Heart right ventricle (tissue), 16 donors: Measurements from ENCODE around the gene MVB12B. TPM values are rescaled to one million over a fixed set of nuclear protein-coding genes. Genes with fewer than 3 reads are reported as not detected.

ENCODE experiments used
- ATAC-seq, 8 donors: fragments of 200-7000 bp; cut with Tn5 transposase; one replicate each; pipeline ENCODE4 v1.9.1; 2020; ENCODE audit warnings: mild to moderate bottlenecking in 8 of 8, moderate library complexity in 8 of 8, moderate number of reproducible peaks in 1 of 8
- DNase-seq, 2 donors: peaks; one replicate each; pipeline ENCODE4 v3.0.0-alpha.2; 2020
- H3K27ac ChIP-seq, 10 donors: fragments of 200-600 bp; sonication (generic) in 2 of 10; one replicate each; pipeline versions ENCODE4 v1.5.0 to v1.8.0; 2020 to 2022; ENCODE audit warnings: mild to moderate bottlenecking in 3 of 10
- H3K27me3 ChIP-seq, 7 donors: fragments of 200-600 bp; one replicate each; pipeline ENCODE4 v1.8.0; 2021 to 2022; ENCODE audit warnings: mild to moderate bottlenecking in 2 of 7
- H3K36me3 ChIP-seq, 9 donors: fragments of 200-600 bp; sonication (generic) in 1 of 9; one replicate each; pipeline versions ENCODE4 v1.5.0 to v1.8.0; 2020 to 2022; ENCODE audit warnings: mild to moderate bottlenecking in 2 of 9
- H3K4me1 ChIP-seq, 9 donors: fragments of 200-600 bp; sonication (generic) in 1 of 9; one replicate each; pipeline versions ENCODE4 v1.5.0 to v1.8.0; 2020 to 2022; ENCODE audit warnings: mild to moderate bottlenecking in 4 of 9
- H3K4me3 ChIP-seq, 10 donors: fragments of 200-600 bp; sonication (generic) in 2 of 10; one replicate each; pipeline versions ENCODE4 v1.5.0 to v1.8.0; 2020 to 2022; ENCODE audit warnings: mild to moderate bottlenecking in 7 of 10, moderate library complexity in 2 of 10
- H3K9me3 ChIP-seq, 11 donors: fragments of 200-600 bp in 10 of 11; sonication (generic) in 2 of 11; one replicate each; pipeline versions ENCODE4 v1.5.0 to v1.8.0; 2013 to 2022; ENCODE audit warnings: mild to moderate bottlenecking in 2 of 11, control low read depth in 1 of 11, moderate library complexity in 1 of 11
- CTCF ChIP-seq, 9 donors: fragments of 200-600 bp; sonication (generic) in 2 of 9; IDR thresholded peaks; one replicate each; pipeline versions ENCODE4 v1.5.0 to v1.8.0; 2021 to 2022; ENCODE audit warnings: antibody characterized with exemption in 9 of 9, mild to moderate bottlenecking in 5 of 9, moderate library complexity in 1 of 9
- WGBS, 2 donors: extraction: QIAGEN DNeasy Blood & Tissue Kit; methylation state at CpG; one replicate each; pipeline ENCODE4 v1.1.7; 2013; ENCODE audit warnings: inconsistent platforms in 1 of 2; 5-methylcytosine and 5-hydroxymethylcytosine counted together
- intact Hi-C, 10 donors: fragments of 100-400 bp; cut with DNase I; formaldehyde crosslinking; loops; one replicate each; pipeline versions ENCODE4 v1.11.1 to v1.14.2; 2022
- polyA plus RNA-seq, 2 donors: library from polyadenylated mRNA; stranded (reverse); fragments of 200-250 nt; gene quantifications; one replicate each; pipeline ENCODE4 v1.2.3, GENCODE V29; 2013
- total RNA-seq, 10 donors: library from RNA; stranded (reverse); fragmentation: NEBNext Ultra II Directional in 3 of 10; extraction: Animal tissue kit (Norgen Biotek cat#: 25700) in 3 of 10; gene quantifications; one replicate each; pipeline versions ENCODE4 v1.2.1 to v1.2.4, GENCODE V29; 2021 to 2023
- donor health status: Arrhythmogenic right ventricular cardiomyopathy.
- donor health status: ischemic (EF 13 %, LVEDD 7.1; RV severe dilation, severe dysfunction).
- donor health status: healthy with polysubstance abuse.
- donor health status: DM: no; HTN: yes; CAD: no.
- donor health status: DM: no; HTN: no; CAD: no.
- donor health status: ischemic (EF 25% LVEDD 6.9; RV normal size, moderate dysfunction).
- donor health status: ischemic (EF 25% LVEDD 5.7; RV mildly dilated, moderate dysfunction).
- donor health status: healthy.
- donor health status: DM: yes; HTN: yes; CAD: no.
- donor health status: Ischemic cardiomyopathy.
- donor health status: ischemic (EF 35%, LVEDD 5.7; RV mildly dilated, moderate dysfunction).
- donor health status: nonischemic (EF 11% LVEDD 7.7; RV severe dilation, severe dysfunction).
- donor health status: DM: yes; HTN: yes; CAD: no.
- donor health status: PGD.
- donor health status: ischemic (EF 29% LVEDD 5.4; RV normal size, mild dysfunction).
- donor health status: nonischemic (EF 23%, LVEDD 6.1; RV moderate dilation, normal function).

The MVB12B gene
- total and polyA plus RNA-seq, 12 donors: 2.8 to 16.5 (median 10.6) TPM

DNA sequence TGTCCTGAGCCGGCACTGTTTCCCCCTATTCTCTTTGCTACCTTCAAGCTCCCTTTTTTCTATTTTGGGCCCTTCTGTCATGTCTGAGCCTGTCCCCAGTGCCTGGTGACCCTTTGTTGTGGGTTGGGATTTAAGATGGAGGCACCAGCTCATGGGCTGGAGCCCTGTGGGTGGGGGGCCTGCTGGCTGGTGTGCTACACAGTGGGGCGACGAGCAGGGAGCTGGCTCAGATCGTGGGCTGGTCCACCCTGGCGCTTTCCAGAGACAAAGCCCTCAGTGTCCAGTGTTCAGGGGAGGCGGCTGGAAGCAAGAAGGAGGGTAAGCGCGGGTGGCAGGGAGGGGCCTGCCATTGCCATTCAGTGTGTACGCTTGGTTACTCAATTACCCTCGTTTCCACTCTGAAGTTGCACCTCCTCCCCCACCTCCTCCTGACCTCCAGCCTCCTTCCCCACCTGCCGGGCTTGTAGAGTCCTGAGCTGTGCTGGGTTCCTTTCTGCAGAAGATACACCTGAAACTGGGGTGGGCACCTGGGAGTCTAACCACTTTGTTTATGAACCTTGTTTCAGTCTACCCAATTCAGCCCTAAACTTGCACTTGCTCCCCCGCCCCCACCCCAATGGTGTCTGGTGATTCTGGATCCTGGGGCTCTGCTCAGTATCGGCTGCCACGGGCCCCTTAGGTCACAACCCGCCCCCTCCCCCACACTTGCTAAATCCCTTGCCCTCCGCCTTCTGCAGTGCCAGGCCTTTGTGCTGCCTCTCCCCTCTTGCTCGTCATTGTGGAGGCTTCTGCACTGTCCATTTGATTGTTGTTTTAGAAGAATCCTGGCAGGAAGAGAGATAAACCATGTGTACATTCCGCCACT, 49.9 kb downstream of the MVB12B start:
- DNase-seq (no peak), ATAC-seq (peak in 3 of 8 donors; percentile 14 to 24 (median 21))
- peak overlapping the region in 3 of 10 donors; percentile 1 to 77 (median 9) for H3K27ac ChIP-seq
- H3K27me3 ChIP-seq: no peaks in the 10 kb centered on the region
- H3K4me1 ChIP-seq: peaks cover 7 to 59% (median 24%) of the 10 kb centered on the region in 9 donors
- TF ChIP-seq CTCF (IDR thresholded peaks at IDR 0.05): no peak
- intact Hi-C loops: no loop called here
- 81 to 82% methylated on average over 18 of the region's 18 CpGs for WGBS, 2 donors
- H3K9me3 ChIP-seq: no peaks in the 10 kb centered on the region
- H3K4me3 ChIP-seq: no peak overlapping the region
- H3K36me3 ChIP-seq: peaks cover 0 to 8% (median 0%) of the 10 kb centered on the region in 9 donors

DNA sequence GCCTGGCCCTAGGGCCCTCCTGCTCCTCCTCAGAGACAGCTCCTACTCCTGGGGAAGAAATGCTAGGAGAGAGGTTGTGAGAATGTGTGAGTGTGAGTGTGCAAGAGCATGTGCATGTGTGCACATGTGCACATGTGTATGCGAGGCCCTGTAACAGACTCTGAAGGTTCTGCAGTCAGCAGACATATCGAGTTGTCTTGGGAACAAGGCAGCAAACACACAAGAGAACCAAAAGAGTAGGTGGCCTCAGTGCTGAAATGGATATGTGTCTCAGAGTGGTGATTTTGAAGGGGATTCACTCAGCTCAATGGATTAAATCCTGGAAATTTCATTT, 50.5 kb downstream of the MVB12B start:
- intact Hi-C loops: no loop called here
- Histone ChIP-seq H3K4me1 (peaks cover 7 to 54% (median 24%) of the 10 kb centered on the region in 9 donors), H3K27me3 (no peaks in the 10 kb centered on the region), H3K36me3 (peaks cover 0 to 14% (median 0%) of the 10 kb centered on the region in 9 donors), H3K27ac (no peak overlapping the region), H3K9me3 (no peaks in the 10 kb centered on the region), H3K4me3 (no peak overlapping the region)
- DNase-seq: no peak
- WGBS, 2 donors: 90 to 91% methylated on average over 2 of the region's 2 CpGs
- TF ChIP-seq CTCF (IDR thresholded peaks at IDR 0.05): no peak
- ATAC-seq: no peak

DNA sequence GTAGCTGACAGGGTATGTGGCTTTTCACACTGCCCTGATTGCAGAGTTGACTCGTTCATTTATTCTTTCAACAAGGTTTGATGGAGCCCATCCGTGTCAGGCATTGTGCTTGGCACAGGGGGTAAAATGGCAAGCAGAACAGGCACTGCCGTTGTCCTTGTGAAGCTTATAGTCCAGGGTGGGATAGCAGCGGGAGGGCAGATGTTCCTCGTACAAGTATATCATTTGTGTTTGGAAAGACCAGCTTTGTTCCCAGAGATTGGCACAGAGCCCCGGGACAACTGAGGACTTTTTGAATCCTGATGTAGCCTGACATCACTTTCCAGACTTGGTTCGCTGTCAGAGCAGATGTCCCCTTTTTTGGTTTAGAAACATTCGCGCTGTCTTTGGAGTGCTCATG, 50.9 kb downstream of the MVB12B start:
- 79 to 85% methylated on average over 9 of the region's 9 CpGs for WGBS, 2 donors
- intact Hi-C loops: no loop called here
- no peak for ATAC-seq
- Histone ChIP-seq H3K9me3 (no peaks in the 10 kb centered on the region), H3K36me3 (peaks cover 0 to 18% (median 0%) of the 10 kb centered on the region in 9 donors), H3K27ac (no peak overlapping the region), H3K4me1 (peaks cover 7 to 50% (median 24%) of the 10 kb centered on the region in 9 donors), H3K27me3 (no peaks in the 10 kb centered on the region), H3K4me3 (no peak overlapping the region)
- no peak for DNase-seq
- TF ChIP-seq CTCF (IDR thresholded peaks at IDR 0.05): no peak

DNA sequence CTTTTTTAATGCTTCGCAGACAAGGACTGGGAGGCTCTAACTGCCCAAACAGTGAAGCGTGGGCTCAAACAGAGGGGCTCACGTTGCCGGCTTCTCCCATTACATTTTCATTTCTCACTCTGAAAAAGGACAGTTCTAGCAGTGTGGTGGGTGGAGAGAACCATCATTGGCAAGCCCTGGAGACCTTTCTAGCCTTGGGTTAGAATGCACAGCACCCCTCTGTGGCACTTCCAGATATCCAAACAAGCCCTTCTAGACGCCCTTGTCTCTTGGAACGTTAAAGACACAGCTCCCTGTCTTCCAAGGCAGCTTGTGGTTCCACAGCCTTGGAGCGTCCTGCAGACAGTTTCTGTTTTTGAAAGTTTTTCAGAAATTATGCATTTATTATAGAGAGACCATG, 52.1 kb downstream of the MVB12B start:
- intact Hi-C loops: no loop called here
- Histone ChIP-seq H3K27me3 (no peaks in the 10 kb centered on the region), H3K9me3 (no peaks in the 10 kb centered on the region), H3K36me3 (peaks cover 0 to 24% (median 0%) of the 10 kb centered on the region in 9 donors), H3K4me3 (no peak overlapping the region), H3K27ac (no peak overlapping the region), H3K4me1 (peaks cover 7 to 49% (median 20%) of the 10 kb centered on the region in 9 donors)
- DNase-seq (no peak), ATAC-seq (no peak)
- TF ChIP-seq CTCF (IDR thresholded peaks at IDR 0.05): no peak
- 91 to 93% methylated on average over 7 of the region's 7 CpGs for WGBS, 2 donors
